Stimulated activated naive CD8-positive, alpha-beta T cell treated with anti-CD3 and anti-CD28 coated beads, Interleukin-15, Interleukin-2, amounts not matched to agents 100 U/mL and 50 U/mL, for 24 hours (primary cell): ENCODE results near the gene MED19.
A peak's percentile ranks its signal among the peaks of the same experiment; 100 is the strongest.
"Not testable (repeated sequence)": the region's sequence is repeated elsewhere in the genome, so short reads cannot be mapped to it uniquely, and the experiment has no call there.

Source experiments
- ATAC-seq: fragments of 150-1000 bp; cut with Tn5 transposase; one replicate; pipeline ENCODE4 v1.10.0; 2021
- DNase-seq: peaks from one replicate; pipeline ENCODE4 v3.0.0; 2021

The MED19 gene

DNA sequence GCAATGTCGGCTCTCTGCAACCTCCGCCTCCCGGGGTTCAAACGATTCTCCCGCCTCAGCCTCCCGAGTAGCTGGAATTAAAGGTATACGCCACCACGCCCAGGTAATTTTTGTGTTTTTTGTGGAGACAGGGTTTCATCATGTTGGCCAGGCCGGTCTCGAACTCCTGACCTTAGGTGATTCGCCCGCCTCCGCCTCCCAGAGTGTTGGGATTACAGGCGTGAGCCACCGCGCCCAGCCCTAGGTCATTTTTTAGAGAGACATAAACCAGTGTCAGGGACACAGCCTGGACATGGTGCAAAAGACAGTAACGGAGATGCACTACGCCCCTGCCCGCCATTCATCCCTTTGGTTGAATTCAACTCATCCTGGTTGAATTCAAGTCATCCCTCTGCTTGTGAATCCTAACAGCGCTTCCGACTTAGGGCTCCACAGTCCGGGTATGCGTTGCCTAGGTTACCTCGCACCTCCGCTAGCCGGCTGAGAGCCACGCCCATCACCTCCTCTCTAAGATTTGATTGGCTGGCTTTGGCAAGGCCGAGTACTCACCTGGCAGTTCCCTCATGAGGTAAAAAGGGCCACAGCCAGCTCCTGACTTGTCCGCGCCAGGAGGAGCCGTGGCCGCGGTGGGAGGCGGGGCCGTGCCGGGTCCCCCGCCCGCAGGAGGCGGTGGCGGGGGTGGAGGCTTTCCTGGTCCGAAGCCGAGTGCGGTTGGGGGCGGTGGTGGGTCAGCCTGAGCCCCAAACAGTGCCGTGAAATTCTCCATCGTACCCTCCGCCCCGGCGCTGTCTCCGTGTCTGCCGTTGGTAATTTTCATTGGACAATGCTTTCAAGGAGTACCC, at the start of gene MED19:
Gene MED19, minus strand, starts transcription at position 802 of the 842 bp plus-strand sequence. Its CDS starts 36 bp downstream, at position 766.
- ATAC-seq: peak; percentile 48

DNA sequence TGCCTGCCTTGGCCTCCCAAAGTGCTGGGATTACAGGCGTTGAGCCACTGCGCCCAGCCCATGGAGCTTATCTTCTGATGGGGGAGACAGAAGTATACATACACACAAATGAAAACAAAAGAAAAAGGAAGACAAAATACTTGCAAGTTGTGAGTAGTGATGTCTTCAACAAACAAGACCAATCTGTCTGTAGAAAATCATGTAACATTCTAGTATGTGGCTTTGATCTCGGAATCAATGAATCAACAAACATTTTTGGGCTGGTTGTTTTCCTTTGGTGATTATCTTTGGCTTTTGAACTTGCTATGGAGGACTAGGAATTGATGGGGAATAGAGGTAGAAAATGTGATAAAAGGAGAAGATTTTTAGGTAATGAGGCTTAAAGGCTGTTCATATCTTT, 46.2 kb upstream of the MED19 start:
- no peak for ATAC-seq
- DNase-seq: no peak

More for the DNA sequence above, at the start of gene MED19:
- peak; percentile 76 for DNase-seq

DNA sequence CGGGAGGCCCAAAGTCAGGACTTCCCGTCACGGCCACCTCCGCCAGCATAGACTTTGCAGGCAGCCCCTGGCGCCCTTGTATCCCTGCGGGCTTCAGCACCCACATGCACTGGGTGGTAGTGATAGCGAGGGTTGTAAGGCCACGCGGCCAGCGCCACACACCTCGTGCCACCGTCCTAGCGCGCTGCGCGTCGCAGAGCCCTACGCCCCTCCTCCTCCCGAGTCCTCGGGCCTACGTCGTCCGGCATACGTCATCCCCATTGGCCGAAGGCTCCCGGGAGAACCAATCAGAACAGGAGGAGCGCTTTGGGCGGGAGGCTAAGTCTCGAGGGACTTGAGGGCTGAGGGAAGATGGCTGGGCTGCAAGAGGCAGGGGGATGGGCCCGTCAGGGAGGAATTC, 40.9 kb upstream of the MED19 start:
- no peak for ATAC-seq
- DNase-seq: no peak

GRCh38 chr11:57751676-57752253, 39.8 kb upstream of the MED19 start, which contains the start of gene BTBD18:
BTBD18 (minus strand) TSS chr11:57751819; CDS start chr11:57751188, 631 bp downstream.
- no peak for DNase-seq
- no peak for ATAC-seq

- no peak for DNase-seq
- ATAC-seq: no peak
Measured at GRCh38 chr11:57751176-57751575, 39.2 kb upstream of the MED19 start.

DNA sequence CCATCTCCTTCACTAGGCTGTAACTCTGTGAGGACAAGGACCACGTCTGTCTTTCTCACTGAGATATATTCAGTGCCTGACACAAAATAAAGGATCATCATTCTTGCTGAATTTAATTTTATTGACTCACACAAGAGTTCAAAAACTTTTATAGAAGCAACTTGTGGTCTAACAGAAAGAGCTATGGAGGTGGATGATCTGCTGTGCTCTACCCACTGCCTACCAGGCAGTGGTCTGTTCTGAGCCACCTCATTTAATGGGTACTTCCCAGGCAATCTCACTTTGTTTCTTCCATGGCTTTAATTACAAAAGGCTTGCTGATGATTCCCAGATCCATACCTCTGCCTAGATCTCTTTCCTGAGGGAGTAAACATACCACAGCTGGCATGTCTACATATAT, 34.9 kb upstream of the MED19 start:
- DNase-seq (no peak), ATAC-seq (peak; percentile 22)

- DNase-seq: no peak
- no peak for ATAC-seq
Measured at GRCh38 chr11:57745206-57745605, 33.2 kb upstream of the MED19 start.

DNA sequence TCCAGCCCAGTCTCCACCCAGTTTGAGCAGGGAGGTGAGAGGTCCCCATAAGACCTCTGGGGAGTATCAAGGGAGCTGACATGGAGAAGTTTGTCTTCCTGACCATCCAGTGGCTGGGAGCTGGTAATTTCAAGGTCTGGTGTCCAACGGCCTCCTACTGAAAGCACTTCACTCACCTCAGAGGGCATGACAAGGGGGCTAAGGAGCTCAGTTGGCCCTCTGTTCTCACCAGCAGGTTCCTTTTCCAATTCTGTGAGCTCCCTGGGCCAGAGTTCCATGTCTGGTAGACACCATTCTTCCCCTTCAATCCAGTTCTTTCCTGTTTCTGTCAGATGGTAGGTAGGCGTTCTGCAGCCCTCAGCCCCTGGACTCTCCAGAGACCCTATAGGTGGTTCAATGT, 32.3 kb upstream of the MED19 start:
- ATAC-seq: no peak
- no peak for DNase-seq

- DNase-seq (no peak), ATAC-seq (no peak)
Measured at GRCh38 chr11:57742087-57742452, 30.1 kb upstream of the MED19 start.

GRCh38 chr11:57741132-57742086, 29.4 kb upstream of the MED19 start, which contains the start of gene SELENOH:
SELENOH (plus strand) TSS chr11:57741491; CDS start chr11:57741596, 105 bp downstream.
- DNase-seq (peak; percentile 95), ATAC-seq (peak; percentile 95)

DNA sequence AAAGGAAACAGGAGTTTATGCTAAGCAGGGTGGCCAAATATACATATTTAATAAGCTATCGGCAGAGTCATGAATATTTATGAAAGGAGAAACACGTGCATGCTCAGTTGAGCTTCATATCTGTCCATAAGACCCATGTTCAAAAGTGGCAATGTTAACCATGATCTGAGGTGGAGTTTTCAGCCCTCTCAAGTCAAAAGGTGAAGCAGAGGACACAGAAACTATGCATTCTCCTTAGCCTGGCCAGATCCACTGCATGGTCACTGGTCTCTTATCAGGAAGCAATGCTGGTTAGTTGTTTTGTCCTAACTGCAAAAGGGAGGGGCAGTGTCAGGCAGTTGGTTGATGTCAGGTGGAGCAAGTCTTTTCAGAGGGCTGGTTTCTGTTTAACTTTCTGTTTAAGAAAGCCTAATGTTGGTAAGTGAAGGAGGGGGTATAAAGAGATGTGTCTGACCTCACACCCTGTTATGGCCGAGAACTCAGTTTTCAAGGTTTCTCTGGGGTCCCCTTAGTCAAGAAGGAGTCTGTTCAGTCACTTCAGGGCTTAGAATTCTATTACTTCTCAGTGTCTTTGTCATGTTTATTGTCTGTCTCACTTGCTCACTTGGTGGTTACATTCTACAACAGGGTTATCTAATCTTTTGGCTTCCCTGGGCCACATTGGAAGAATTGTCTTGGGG, 23.7 kb upstream of the MED19 start:
- DNase-seq (no peak), ATAC-seq (no peak)

DNA sequence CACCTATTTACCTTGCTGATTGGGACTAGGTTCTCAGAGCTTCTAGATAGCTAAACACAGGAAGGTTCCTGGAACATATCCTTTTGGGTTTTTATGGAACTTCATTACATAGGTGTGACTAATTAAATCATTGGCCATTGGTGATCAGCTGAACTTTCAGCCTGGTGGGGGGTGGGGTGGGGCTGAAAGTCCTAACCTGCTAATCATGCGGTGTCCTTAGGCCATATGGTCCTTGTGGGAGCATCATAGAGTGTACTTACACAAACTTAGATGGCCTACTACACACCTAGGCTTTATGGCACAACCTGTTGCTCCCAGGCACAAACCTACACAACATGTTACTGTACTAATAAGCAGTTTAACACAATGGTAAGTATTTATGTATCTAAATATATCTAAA, 20.6 kb upstream of the MED19 start:
- ATAC-seq (no peak), DNase-seq (no peak)

- no peak for DNase-seq
- no peak for ATAC-seq
Measured at GRCh38 chr11:57729479-57729878, 17.5 kb upstream of the MED19 start.

DNA sequence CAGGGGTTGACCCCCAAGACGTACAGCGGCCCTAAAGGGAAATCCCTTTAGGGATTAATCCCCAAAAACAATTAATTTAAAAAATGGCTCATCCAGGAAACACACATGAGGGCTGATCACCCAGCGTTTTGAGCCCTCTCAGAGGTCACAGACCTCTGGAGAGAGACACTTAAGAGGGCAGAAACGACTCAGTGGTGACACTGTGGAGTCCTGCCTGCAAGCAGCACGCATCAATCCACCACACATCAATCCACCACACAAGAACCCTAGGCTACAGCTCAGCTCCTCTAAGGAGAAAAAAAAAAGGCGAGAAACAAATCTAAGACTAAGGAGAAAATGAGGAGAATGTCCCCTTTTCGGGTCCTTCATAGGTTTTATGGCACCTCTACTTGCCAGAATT, 16.8 kb upstream of the MED19 start:
- DNase-seq (no peak), ATAC-seq (no peak)

- ATAC-seq: no peak
Measured at GRCh38 chr11:57727185-57727584, 15.2 kb upstream of the MED19 start.

GRCh38 chr11:57716726-57717125, 4.7 kb upstream of the MED19 start:
- DNase-seq, ATAC-seq: not testable (repeated sequence)

More at GRCh38 chr11:57727185-57727584, 15.2 kb upstream of the MED19 start:
- no peak for DNase-seq

- no peak for ATAC-seq
- DNase-seq: no peak
Measured at GRCh38 chr11:57713835-57714234, 1.8 kb upstream of the MED19 start.

DNA sequence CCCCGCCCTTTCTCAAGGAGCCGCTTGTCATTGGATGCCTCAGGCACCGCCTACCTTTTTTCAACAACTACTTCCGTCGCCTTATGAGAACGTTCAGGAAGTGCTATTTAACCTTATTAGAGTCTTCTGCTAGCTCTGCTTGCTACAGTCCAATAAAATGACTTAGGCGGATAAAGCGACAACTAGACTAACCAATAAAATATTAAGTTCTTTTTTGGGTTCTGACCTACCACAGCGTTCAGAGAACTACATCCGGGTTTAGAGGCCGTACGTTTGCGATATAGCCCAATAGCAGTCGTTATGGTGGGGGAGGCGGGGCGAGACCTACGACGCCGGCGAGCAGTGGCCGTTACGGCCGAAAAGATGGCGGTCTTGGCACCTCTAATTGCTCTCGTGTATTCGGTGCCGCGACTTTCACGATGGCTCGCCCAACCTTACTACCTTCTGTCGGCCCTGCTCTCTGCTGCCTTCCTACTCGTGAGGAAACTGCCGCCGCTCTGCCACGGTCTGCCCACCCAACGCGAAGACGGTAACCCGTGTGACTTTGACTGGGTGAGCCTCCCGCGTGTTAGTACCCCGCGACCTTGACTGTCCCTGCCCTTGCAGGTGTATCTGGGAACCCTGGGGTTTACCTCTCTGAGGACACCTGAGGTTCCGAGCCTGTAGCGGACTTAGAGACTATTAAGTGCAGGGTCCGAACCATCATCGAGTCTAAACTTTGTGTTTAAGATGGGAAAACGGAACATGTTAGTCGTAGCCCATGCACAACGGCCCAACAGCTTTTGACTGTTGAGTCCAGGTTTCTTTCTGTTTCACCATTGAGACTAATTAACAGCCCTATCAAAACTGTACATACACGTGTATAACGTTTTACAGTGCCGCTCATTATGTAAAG, 488 bp upstream of the MED19 start, which contains the start of gene TMX2:
Gene TMX2, plus strand, starts transcription at position 338 of the 895 bp plus-strand sequence. Its CDS starts 26 bp downstream, at position 364.
- peak; percentile 95 for ATAC-seq
- peak; percentile 89 for DNase-seq

- no peak for DNase-seq
- no peak for ATAC-seq
Measured at GRCh38 chr11:57709802-57710367, 2.1 kb downstream of the MED19 start.

GRCh38 chr11:57705432-57705831, 6.6 kb downstream of the MED19 start:
- not testable (repeated sequence) for ATAC-seq

More at GRCh38 chr11:57705432-57705831, 6.6 kb downstream of the MED19 start:
- not testable (repeated sequence) for DNase-seq
